ENCODE measurements around the gene CSF3R. TPM values are rescaled to one million over a fixed set of nuclear protein-coding genes. Genes with fewer than 3 reads are reported as not detected.

The CSF3R gene
- polyA plus RNA-seq, 1 donor from 2014 or later = not detected

DNA sequence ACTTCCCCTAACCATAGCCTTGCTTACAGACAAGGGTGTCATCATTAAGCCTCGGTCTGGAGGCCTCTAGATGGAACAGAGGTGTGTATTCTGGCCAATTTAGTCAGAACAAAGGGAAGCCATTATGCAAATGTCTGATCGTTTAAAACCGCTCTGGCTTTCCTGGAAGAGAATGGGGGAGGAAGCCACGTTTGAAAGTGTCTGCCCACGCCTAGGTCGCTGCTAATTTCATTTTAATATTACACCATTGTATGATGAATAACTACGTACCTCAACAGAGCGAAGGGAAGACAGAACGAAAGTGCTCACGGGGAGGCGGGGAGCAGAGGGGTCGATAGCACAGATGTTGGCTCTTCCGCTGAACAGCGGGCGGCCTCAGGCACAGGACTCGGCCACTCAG is 41.1 kb upstream of the CSF3R start:
- no peak overlapping the region for H3K4me2 ChIP-seq (ENCODE audit: low read length)
- no peak overlapping the region for H3K27ac ChIP-seq (ENCODE audit: low read length)
- H3K4me3 ChIP-seq (ENCODE audit: low read length) = no peak overlapping the region
- no peaks in the 10 kb centered on the region for H3K27me3 ChIP-seq (ENCODE audit: insufficient read depth, low read depth, low read length)
- H3K9me2 ChIP-seq (ENCODE audit: insufficient read depth, low read length) = no peaks in the 10 kb centered on the region
- peaks cover 6% of the 10 kb centered on the region for H3F3A ChIP-seq (ENCODE audit: insufficient read depth, low read length, poor library complexity, severe bottlenecking)
- TF ChIP-seq MXI1 (conservative IDR thresholded peaks at IDR 0.05; ENCODE audit: poor library complexity, severe bottlenecking) (no peak), SMC3 (conservative IDR thresholded peaks at IDR 0.05; ENCODE audit: poor library complexity) (no peak), POLR2AphosphoS5 (IDR thresholded peaks at IDR 0.05) (no peak), EZH2 (IDR thresholded peaks at IDR 0.05; ENCODE audit: borderline replicate concordance, insufficient read depth, low read length, poor library complexity, severe bottlenecking) (no peak), REST (IDR thresholded peaks at IDR 0.05; ENCODE audit: borderline replicate concordance) (no peak), CTCF (IDR thresholded peaks at IDR 0.05; ENCODE audit: poor library complexity, severe bottlenecking) (no peak), RAD21 (conservative IDR thresholded peaks at IDR 0.05) (no peak), EP300 (conservative IDR thresholded peaks at IDR 0.05; ENCODE audit: poor library complexity, severe bottlenecking) (no peak)
- no peaks in the 10 kb centered on the region for H3K36me3 ChIP-seq (ENCODE audit: insufficient read depth, low read length)
- no peaks in the 10 kb centered on the region for H4K20me1 ChIP-seq (ENCODE audit: insufficient read depth)
- no peak overlapping the region for H3K9ac ChIP-seq (ENCODE audit: low read length)
- no peaks in the 10 kb centered on the region for H3K9me3 ChIP-seq (ENCODE audit: low read length)
- no peaks in the 10 kb centered on the region for H3K79me2 ChIP-seq (replicated peaks; ENCODE audit: insufficient read depth, low read length)
- H2AFZ ChIP-seq (ENCODE audit: low read depth, low read length) = no peak overlapping the region

DNA sequence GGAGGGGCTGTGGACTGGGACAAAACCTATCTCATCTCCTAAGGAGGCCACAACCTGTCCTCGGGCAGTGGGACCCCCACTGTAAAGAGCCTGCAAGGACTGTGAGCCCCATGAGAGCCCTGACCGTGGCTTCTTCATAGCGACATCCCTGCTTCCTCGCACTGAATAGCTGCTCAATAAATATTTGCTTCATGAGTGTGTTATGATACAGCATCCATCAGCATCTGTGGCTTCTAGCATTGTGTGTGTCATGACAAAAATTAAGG is 40.5 kb upstream of the CSF3R start:
- no peaks in the 10 kb centered on the region for H3K9me3 ChIP-seq (ENCODE audit: low read length)
- H3F3A ChIP-seq (ENCODE audit: insufficient read depth, low read length, poor library complexity, severe bottlenecking) = peaks cover 6% of the 10 kb centered on the region
- no peaks in the 10 kb centered on the region for H3K79me2 ChIP-seq (replicated peaks; ENCODE audit: insufficient read depth, low read length)
- H3K36me3 ChIP-seq (ENCODE audit: insufficient read depth, low read length) = no peaks in the 10 kb centered on the region
- no peak overlapping the region for H3K4me3 ChIP-seq (ENCODE audit: low read length)
- H2AFZ ChIP-seq (ENCODE audit: low read depth, low read length) = no peak overlapping the region
- H3K9me2 ChIP-seq (ENCODE audit: insufficient read depth, low read length) = no peaks in the 10 kb centered on the region
- H3K27ac ChIP-seq (ENCODE audit: low read length) = no peak overlapping the region
- H3K27me3 ChIP-seq (ENCODE audit: insufficient read depth, low read depth, low read length) = no peaks in the 10 kb centered on the region
- TF ChIP-seq MXI1 (conservative IDR thresholded peaks at IDR 0.05; ENCODE audit: poor library complexity, severe bottlenecking) (no peak), TAF1 (IDR thresholded peaks at IDR 0.05; ENCODE audit: low read depth) (no peak), REST (IDR thresholded peaks at IDR 0.05; ENCODE audit: borderline replicate concordance) (no peak), RAD21 (conservative IDR thresholded peaks at IDR 0.05) (no peak), CTCF (IDR thresholded peaks at IDR 0.05; ENCODE audit: poor library complexity, severe bottlenecking) (no peak), POLR2AphosphoS5 (IDR thresholded peaks at IDR 0.05) (no peak), EZH2 (IDR thresholded peaks at IDR 0.05; ENCODE audit: borderline replicate concordance, insufficient read depth, low read length, poor library complexity, severe bottlenecking) (no peak), SMC3 (conservative IDR thresholded peaks at IDR 0.05; ENCODE audit: poor library complexity) (no peak), EP300 (conservative IDR thresholded peaks at IDR 0.05; ENCODE audit: poor library complexity, severe bottlenecking) (no peak)
- H3K4me2 ChIP-seq (ENCODE audit: low read length) = no peak overlapping the region
- no peaks in the 10 kb centered on the region for H4K20me1 ChIP-seq (ENCODE audit: insufficient read depth)
- no peak overlapping the region for H3K9ac ChIP-seq (ENCODE audit: low read length)
